HG03442 (cell line): ENCODE results near the gene SPX.

Experiments used
- ATAC-seq: cut with Tn5 transposase; IDR thresholded peaks from one replicate; pipeline ENCODE4 v1.9.1; 2021; ENCODE audit warnings: mild to moderate bottlenecking, moderate library complexity; ENCODE audit not compliant: unreplicated experiment

SPX gene

GRCh38 chr12:21577516-21577915 is 51.4 kb downstream of the SPX start:
- ATAC-seq: no peak

GRCh38 chr12:21580748-21581516 is 54.8 kb downstream of the SPX start:
- ATAC-seq: no peak
